Stimulated activated effector memory CD8-positive, alpha-beta T cell treated with anti-CD3 and anti-CD28 coated beads, Interleukin-12 subunit alpha, Interleukin-12 subunit beta, amount 100 ng/mL, for 72 hours (primary cell): ENCODE results near the gene CTBP2.

Source experiments
- ATAC-seq: fragments of 150-1000 bp; cut with Tn5 transposase; 2 replicates; pipeline ENCODE4 v1.10.0; 2021
- DNase-seq, 2 donors: peaks; one replicate each; pipeline ENCODE4 v3.0.0; 2021 to 2022; ENCODE audit warnings: low spot score in 2 of 2
- H3K27ac Mint-ChIP-seq: one replicate; pipeline ENCODE4 v1.8.0; 2022; ENCODE audit warnings: mild to moderate bottlenecking, mixed read lengths
- H3K36me3 Mint-ChIP-seq: one replicate; pipeline ENCODE4 v1.8.0; 2022; ENCODE audit warnings: mild to moderate bottlenecking, mixed read lengths
- H3K4me1 Mint-ChIP-seq: one replicate; pipeline ENCODE4 v1.8.0; 2022; ENCODE audit warnings: mixed read lengths
- H3K4me3 Mint-ChIP-seq: one replicate; pipeline ENCODE4 v1.8.0; 2022; ENCODE audit warnings: mild to moderate bottlenecking, mixed read lengths
- H3K9me3 Mint-ChIP-seq: one replicate; pipeline ENCODE4 v1.8.0; 2022; ENCODE audit warnings: mixed read lengths

CTBP2 gene

DNA sequence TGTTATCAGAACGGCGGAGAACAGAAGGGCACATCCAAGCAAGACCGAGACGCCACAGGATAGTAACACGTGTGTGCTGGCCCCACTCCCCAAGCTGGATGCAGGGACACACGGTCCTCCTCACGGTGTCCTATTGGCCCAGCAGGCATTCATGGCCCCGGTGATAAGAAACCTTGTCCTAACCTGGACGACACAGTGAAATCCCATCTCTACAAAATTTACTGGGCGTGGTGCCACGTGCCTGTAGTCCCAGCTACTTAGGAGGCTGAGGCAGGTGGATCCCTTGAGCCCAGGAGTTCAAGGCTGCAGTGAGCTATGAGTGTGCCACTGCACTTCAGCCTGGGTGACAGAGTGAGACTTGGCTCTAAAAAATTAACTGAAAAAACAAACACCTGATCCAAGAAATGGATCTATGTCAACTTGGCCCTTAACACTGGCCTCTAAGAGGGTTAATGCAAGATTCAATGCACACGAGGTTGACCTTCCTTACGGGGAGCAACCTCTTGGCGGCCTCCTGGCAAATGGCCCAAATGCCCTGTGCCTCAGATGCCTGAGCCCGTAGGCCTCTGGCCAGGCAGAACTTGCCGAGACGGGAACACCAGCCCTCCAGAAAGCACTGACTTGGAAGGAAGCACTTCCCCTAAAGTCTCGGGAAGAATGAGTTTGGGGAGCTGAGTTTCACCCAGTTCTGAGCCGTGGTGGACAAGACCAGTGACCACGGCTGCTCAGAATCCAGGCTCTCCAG lies 146.1 kb downstream of the CTBP2 start:
- ATAC-seq (no peak), DNase-seq (no peak)
- Mint-ChIP-seq H3K27ac (no peak overlapping the region), H3K9me3 (no peaks in the 10 kb centered on the region), H3K4me1 (peaks cover 16% of the 10 kb centered on the region), H3K36me3 (no peaks in the 10 kb centered on the region), H3K4me3 (no peak overlapping the region)

DNA sequence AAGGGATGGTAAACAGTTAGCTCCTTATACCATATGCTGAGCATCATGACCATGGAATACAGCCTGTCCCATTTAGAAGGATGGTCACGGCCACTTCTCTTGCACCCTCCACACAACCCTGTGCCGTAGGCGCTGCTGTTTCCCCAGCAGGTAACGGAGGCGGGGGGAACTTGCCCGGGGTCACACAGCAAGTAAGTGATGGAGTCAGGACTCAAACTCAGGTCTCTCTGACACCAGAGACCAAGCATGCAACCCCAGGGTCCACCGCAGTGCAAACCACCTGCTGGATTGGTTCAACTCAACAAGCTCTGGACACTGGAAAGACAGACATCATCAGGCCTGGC lies 146.9 kb downstream of the CTBP2 start:
- DNase-seq (no peak), ATAC-seq (no peak)
- Mint-ChIP-seq H3K4me3 (no peak overlapping the region), H3K36me3 (no peaks in the 10 kb centered on the region), H3K4me1 (peaks cover 16% of the 10 kb centered on the region), H3K9me3 (no peaks in the 10 kb centered on the region), H3K27ac (no peak overlapping the region)

- Mint-ChIP-seq H3K4me1 (peaks cover 16% of the 10 kb centered on the region), H3K36me3 (no peaks in the 10 kb centered on the region), H3K27ac (no peak overlapping the region), H3K4me3 (no peak overlapping the region), H3K9me3 (no peaks in the 10 kb centered on the region)
- DNase-seq (no peak), ATAC-seq (no peak)
Measured at GRCh38 chr10:125012851-125013528, 147.4 kb downstream of the CTBP2 start.

- ATAC-seq (no peak), DNase-seq (no peak)
- H3K27ac Mint-ChIP-seq, result no peak overlapping the region
- no peaks in the 10 kb centered on the region for H3K36me3 Mint-ChIP-seq
- no peak overlapping the region for H3K4me3 Mint-ChIP-seq
- peaks cover 16% of the 10 kb centered on the region for H3K4me1 Mint-ChIP-seq
- no peaks in the 10 kb centered on the region for H3K9me3 Mint-ChIP-seq
Measured at GRCh38 chr10:125011926-125012705, 148.2 kb downstream of the CTBP2 start.

- no peak for ATAC-seq
- no peaks in the 10 kb centered on the region for H3K36me3 Mint-ChIP-seq
- no peak overlapping the region for H3K27ac Mint-ChIP-seq
- no peaks in the 10 kb centered on the region for H3K9me3 Mint-ChIP-seq
- H3K4me3 Mint-ChIP-seq, result no peak overlapping the region
- DNase-seq, result no peak
- peaks cover 16% of the 10 kb centered on the region for H3K4me1 Mint-ChIP-seq
Measured at GRCh38 chr10:125011171-125011925, 149.0 kb downstream of the CTBP2 start.

GRCh38 chr10:125010362-125010761 lies 150.0 kb downstream of the CTBP2 start:
- Mint-ChIP-seq H3K36me3 (no peaks in the 10 kb centered on the region), H3K4me1 (peaks cover 12% of the 10 kb centered on the region), H3K4me3 (no peak overlapping the region), H3K27ac (no peak overlapping the region), H3K9me3 (no peaks in the 10 kb centered on the region)
- ATAC-seq, result no peak
- no peak for DNase-seq

DNA sequence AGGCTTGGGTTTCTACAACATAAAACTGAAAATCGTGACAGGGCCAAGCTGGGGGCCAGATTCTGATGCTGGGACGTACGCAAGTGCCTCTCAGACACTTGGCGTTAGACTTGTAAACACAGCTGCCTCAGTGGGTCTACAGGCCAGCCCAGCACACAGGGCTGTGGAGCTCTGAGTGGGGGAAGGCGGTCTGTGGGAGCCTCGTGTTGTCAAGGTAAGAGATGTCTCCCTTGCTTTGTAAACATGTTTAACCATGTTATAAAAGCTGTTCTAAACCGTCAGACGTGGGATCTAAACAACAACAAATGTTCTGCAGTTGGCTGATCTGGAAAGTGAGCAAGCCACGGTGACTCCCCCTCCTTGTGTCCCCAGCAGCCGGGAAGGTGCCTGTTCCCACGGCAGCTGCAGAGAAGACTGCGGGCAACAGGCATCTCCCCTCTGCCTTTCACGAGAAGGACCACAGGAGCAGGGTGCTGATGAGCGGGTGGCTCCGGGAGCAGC lies 150.7 kb downstream of the CTBP2 start:
- H3K4me3 Mint-ChIP-seq, result no peak overlapping the region
- H3K9me3 Mint-ChIP-seq, result no peaks in the 10 kb centered on the region
- no peak for DNase-seq
- H3K4me1 Mint-ChIP-seq, result peaks cover 5% of the 10 kb centered on the region
- H3K36me3 Mint-ChIP-seq, result no peaks in the 10 kb centered on the region
- no peak for ATAC-seq
- no peak overlapping the region for H3K27ac Mint-ChIP-seq

GRCh38 chr10:125008689-125009638 lies 151.4 kb downstream of the CTBP2 start:
- Mint-ChIP-seq H3K36me3 (no peaks in the 10 kb centered on the region), H3K9me3 (no peaks in the 10 kb centered on the region), H3K4me3 (no peak overlapping the region), H3K27ac (no peak overlapping the region), H3K4me1 (peaks cover 2% of the 10 kb centered on the region)
- DNase-seq, result no peak
- no peak for ATAC-seq

- Mint-ChIP-seq H3K4me1 (no peaks in the 10 kb centered on the region), H3K36me3 (no peaks in the 10 kb centered on the region), H3K27ac (no peak overlapping the region), H3K9me3 (no peaks in the 10 kb centered on the region), H3K4me3 (no peak overlapping the region)
- ATAC-seq (no peak), DNase-seq (no peak)
Measured at GRCh38 chr10:125007436-125007835, 152.9 kb downstream of the CTBP2 start.

- no peaks in the 10 kb centered on the region for H3K4me1 Mint-ChIP-seq
- H3K4me3 Mint-ChIP-seq, result no peak overlapping the region
- no peak for ATAC-seq
- DNase-seq, result no peak
- no peaks in the 10 kb centered on the region for H3K36me3 Mint-ChIP-seq
- no peaks in the 10 kb centered on the region for H3K9me3 Mint-ChIP-seq
- H3K27ac Mint-ChIP-seq, result no peak overlapping the region
Measured at GRCh38 chr10:125006921-125007426, 153.4 kb downstream of the CTBP2 start.

DNA sequence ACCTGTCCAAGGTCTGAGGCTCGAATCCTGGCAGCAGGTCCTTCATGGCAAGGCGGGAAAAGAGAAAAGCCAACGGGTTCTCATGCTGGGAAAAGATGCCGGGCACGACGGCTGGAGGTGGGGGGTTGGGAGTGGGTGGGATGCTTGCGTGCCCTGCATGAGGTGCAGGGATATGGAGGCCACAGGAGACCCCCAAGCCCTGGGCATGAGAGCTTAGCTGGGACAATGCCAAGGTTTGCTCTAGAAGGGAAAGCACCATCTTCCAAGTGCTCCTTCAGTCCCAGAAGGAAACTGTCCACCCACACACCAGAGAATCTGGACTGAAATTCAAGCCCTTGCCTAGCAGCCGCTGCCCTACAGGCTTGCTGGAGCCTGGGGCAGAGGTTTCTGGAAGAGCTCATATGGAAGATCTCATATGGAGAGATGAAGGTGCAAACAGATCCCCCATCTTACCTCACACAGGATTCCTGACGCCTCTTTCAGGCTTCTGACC lies 154.1 kb downstream of the CTBP2 start:
- Mint-ChIP-seq H3K4me3 (no peak overlapping the region), H3K36me3 (no peaks in the 10 kb centered on the region), H3K27ac (no peak overlapping the region), H3K9me3 (no peaks in the 10 kb centered on the region), H3K4me1 (no peaks in the 10 kb centered on the region)
- DNase-seq, result no peak
- no peak for ATAC-seq

GRCh38 chr10:125005312-125006187 lies 154.8 kb downstream of the CTBP2 start:
- no peaks in the 10 kb centered on the region for H3K36me3 Mint-ChIP-seq
- H3K4me3 Mint-ChIP-seq, result no peak overlapping the region
- H3K4me1 Mint-ChIP-seq, result no peaks in the 10 kb centered on the region

GRCh38 chr10:125004571-125005311 lies 155.6 kb downstream of the CTBP2 start:
- H3K9me3 Mint-ChIP-seq, result no peaks in the 10 kb centered on the region
- no peak for ATAC-seq
- H3K4me3 Mint-ChIP-seq, result no peak overlapping the region
- no peaks in the 10 kb centered on the region for H3K4me1 Mint-ChIP-seq
- no peak for DNase-seq
- no peak overlapping the region for H3K27ac Mint-ChIP-seq
- no peaks in the 10 kb centered on the region for H3K36me3 Mint-ChIP-seq

More at GRCh38 chr10:125005312-125006187, 154.8 kb downstream of the CTBP2 start:
- ATAC-seq (no peak), DNase-seq (no peak)
- Mint-ChIP-seq H3K9me3 (no peaks in the 10 kb centered on the region), H3K27ac (no peak overlapping the region)
